Measurements from ENCODE around the gene ANKRD13D. TPM values are rescaled to one million over a fixed set of nuclear protein-coding genes. Genes with fewer than 3 reads are reported as not detected.

The ANKRD13D gene
- polyA plus RNA-seq, 1 experiment = 14.4 TPM

DNA sequence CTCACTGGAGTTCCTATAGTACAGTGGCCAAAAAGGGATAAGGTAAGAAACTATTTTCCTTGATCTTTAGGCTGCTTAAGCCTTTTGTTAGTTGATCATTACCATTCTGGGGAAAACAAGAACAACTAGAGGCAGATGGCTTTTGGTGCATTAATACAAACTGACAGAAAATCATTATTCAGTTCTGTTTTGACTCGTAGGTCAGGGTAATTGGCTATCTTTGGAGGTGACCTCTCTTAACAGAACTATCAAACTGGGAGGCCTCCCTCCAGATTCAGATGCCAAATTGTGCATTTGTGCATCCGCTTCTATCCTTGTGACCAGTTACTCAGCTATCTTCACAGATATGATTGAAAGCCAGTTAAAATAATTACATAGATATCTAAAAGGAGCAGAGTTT, 46.1 kb upstream of the ANKRD13D start:
- Histone ChIP-seq H3K27ac (ENCODE audit: low read depth, low read length) (no peak overlapping the region), H3K27me3 (ENCODE audit: control insufficient read depth, insufficient read depth, low read length) (no peaks in the 10 kb centered on the region), H3K9me3 (ENCODE audit: control insufficient read depth, insufficient read depth, low read length) (no peaks in the 10 kb centered on the region), H3K4me3 (ENCODE audit: low read depth, low read length) (no peak overlapping the region)
- DNase-seq (ENCODE audit: low read depth, low spot score) = no peak
- TF ChIP-seq, protein P1, sequence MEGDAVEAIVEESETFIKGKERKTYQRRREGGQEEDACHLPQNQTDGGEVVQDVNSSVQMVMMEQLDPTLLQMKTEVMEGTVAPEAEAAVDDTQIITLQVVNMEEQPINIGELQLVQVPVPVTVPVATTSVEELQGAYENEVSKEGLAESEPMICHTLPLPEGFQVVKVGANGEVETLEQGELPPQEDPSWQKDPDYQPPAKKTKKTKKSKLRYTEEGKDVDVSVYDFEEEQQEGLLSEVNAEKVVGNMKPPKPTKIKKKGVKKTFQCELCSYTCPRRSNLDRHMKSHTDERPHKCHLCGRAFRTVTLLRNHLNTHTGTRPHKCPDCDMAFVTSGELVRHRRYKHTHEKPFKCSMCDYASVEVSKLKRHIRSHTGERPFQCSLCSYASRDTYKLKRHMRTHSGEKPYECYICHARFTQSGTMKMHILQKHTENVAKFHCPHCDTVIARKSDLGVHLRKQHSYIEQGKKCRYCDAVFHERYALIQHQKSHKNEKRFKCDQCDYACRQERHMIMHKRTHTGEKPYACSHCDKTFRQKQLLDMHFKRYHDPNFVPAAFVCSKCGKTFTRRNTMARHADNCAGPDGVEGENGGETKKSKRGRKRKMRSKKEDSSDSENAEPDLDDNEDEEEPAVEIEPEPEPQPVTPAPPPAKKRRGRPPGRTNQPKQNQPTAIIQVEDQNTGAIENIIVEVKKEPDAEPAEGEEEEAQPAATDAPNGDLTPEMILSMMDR (IDR thresholded peaks at IDR 0.05; ENCODE audit: low read depth, low read length) = no peak
- CTCF ChIA-PET = interaction anchor here (1.0 to 1.4 kb wide), 2 partner anchors 19 to 162 kb away, joined by 3 read pairs; no protein-coding TSS in a partner anchor
- POLR2A ChIA-PET = no interaction called here

DNA sequence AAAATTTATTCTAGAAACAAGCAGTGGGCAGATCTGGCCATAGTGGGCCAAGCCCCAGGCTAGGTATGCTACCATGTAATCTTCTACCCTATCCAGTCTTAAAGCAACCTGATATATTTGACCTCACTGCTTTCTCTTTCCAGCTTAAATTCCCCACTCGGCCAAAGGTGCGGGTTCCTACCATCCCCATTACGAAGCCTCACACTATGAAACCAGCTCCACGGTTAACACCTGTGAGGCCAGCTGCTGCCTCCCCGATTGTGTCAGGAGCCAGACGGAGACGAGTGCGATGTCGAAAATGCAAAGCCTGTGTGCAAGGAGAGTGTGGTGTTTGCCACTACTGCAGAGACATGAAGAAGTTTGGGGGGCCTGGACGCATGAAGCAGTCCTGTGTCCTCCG, 44.1 kb upstream of the ANKRD13D start:
- POLR2A ChIA-PET = no interaction called here
- DNase-seq (ENCODE audit: low read depth, low spot score) = no peak
- CTCF ChIA-PET = no interaction called here
- Histone ChIP-seq H3K27ac (ENCODE audit: low read depth, low read length) (no peak overlapping the region), H3K27me3 (ENCODE audit: control insufficient read depth, insufficient read depth, low read length) (no peaks in the 10 kb centered on the region), H3K4me3 (ENCODE audit: low read depth, low read length) (no peak overlapping the region), H3K9me3 (ENCODE audit: control insufficient read depth, insufficient read depth, low read length) (no peaks in the 10 kb centered on the region)
- TF ChIP-seq, protein P1 (IDR thresholded peaks at IDR 0.05; ENCODE audit: low read depth, low read length) = no peak

DNA sequence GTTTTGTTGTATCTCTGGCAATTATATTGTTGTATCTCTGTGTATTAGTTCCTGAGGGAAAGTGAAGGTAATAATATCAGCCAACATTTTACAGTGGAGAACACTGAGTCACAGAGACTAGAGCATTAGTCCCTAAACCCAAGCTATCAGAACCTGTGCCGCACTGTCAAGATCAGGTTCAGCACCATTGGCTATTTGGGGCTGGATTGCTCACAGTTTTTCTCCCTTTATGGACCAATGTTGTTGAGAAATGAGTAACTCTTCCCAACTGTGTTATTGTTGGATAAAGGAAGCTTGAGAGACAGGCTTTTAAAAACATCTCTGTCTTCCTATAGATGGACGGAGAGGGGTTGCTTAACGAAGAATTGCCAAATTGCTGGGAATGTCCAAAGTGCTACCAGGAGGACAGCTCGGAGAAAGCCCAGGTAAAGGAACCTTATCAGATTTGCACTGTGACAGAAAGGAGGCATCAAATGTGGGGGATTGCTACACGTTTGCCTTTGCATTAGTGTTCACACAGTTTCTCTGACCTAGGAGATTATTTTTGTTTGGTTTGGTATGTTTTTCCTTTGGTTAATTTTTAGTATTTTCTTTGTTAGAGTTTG, 41.1 kb upstream of the ANKRD13D start:
- Histone ChIP-seq H3K9me3 (ENCODE audit: control insufficient read depth, insufficient read depth, low read length) (no peaks in the 10 kb centered on the region), H3K4me3 (ENCODE audit: low read depth, low read length) (no peak overlapping the region), H3K27me3 (ENCODE audit: control insufficient read depth, insufficient read depth, low read length) (no peaks in the 10 kb centered on the region), H3K27ac (ENCODE audit: low read depth, low read length) (no peak overlapping the region)
- POLR2A ChIA-PET = no interaction called here
- TF ChIP-seq, protein P1 (IDR thresholded peaks at IDR 0.05; ENCODE audit: low read depth, low read length) = no peak
- CTCF ChIA-PET = no interaction called here
- no peak for DNase-seq (ENCODE audit: low read depth, low spot score)

DNA sequence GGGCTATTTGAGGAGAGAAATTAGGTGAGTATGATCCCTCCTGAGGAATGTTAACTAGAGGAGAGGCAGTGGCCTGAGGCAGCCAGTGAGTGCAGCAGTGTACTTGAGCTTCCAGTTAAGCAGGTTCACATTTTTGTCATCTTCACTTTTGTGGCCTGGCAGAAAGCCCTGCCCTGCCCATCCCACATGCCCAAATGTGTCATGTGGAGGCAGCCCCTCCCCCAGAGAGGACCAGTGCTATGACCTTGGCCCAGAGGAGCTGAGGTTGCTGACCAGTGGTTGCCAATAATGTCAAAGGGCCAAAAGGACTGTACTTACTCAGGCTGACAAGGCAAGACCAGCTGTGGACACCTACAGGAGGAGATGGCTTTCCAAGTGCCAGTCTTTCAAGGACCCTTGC, 40.5 kb upstream of the ANKRD13D start:
- ChIA-PET POLR2A (no interaction called here), CTCF (no interaction called here)
- H3K4me3 ChIP-seq (ENCODE audit: low read depth, low read length) = no peak overlapping the region
- H3K9me3 ChIP-seq (ENCODE audit: control insufficient read depth, insufficient read depth, low read length) = no peaks in the 10 kb centered on the region
- H3K27ac ChIP-seq (ENCODE audit: low read depth, low read length) = no peak overlapping the region
- H3K27me3 ChIP-seq (ENCODE audit: control insufficient read depth, insufficient read depth, low read length) = no peaks in the 10 kb centered on the region
- DNase-seq (ENCODE audit: low read depth, low spot score) = no peak
- TF ChIP-seq, protein P1 (IDR thresholded peaks at IDR 0.05; ENCODE audit: low read depth, low read length) = no peak

DNA sequence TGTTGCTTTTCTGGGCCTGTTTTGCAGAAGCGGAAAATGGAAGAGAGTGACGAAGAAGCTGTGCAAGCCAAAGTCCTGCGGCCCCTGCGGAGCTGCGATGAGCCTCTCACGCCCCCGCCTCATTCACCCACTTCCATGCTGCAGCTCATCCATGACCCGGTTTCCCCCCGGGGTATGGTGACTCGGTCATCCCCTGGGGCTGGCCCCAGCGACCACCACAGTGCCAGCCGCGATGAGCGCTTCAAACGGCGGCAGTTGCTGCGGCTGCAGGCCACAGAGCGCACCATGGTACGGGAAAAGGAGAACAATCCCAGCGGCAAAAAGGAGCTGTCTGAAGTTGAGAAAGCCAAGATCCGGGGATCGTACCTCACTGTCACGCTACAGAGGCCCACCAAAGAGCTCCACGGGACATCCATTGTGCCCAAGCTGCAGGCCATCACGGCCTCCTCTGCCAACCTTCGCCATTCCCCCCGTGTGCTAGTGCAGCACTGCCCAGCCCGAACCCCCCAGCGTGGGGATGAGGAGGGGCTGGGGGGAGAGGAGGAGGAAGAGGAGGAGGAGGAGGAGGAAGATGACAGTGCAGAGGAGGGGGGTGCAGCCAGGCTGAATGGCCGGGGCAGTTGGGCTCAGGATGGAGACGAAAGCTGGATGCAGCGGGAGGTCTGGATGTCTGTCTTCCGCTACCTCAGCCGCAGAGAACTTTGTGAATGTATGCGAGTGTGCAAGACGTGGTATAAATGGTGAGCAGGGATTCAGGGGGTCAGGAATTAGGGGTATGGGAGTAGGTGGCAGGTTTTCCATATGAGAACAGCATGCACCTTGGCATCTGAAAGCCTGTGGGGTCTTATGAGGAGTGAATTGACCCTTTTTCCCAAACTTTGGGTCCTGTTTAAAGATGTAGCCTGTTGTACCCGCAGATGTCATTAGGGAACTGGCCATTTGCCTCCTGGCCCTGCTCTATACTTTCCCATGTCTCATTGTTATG, 38.8 kb upstream of the ANKRD13D start:
- CTCF ChIA-PET = interaction anchor here (1.4 kb wide), 1 partner anchor 101 kb away, joined by 3 read pairs; no protein-coding TSS in a partner anchor
- POLR2A ChIA-PET = interaction anchor here (1.7 kb wide), 1 partner anchor 11 kb away, joined by 7 read pairs; no protein-coding TSS in a partner anchor

More for the DNA sequence above, 38.8 kb upstream of the ANKRD13D start:
- Histone ChIP-seq H3K4me3 (ENCODE audit: low read depth, low read length) (no peak overlapping the region), H3K27me3 (ENCODE audit: control insufficient read depth, insufficient read depth, low read length) (no peaks in the 10 kb centered on the region), H3K9me3 (ENCODE audit: control insufficient read depth, insufficient read depth, low read length) (no peaks in the 10 kb centered on the region), H3K27ac (ENCODE audit: low read depth, low read length) (no peak overlapping the region)
- no peak for DNase-seq (ENCODE audit: low read depth, low spot score)
- TF ChIP-seq, protein P1 (IDR thresholded peaks at IDR 0.05; ENCODE audit: low read depth, low read length) = no peak

Measured in AG04450 (cell line).